Naive thymus-derived CD8-positive, alpha-beta T cell (primary cell): ENCODE data around the gene PBRM1. TPM values are rescaled to one million over a fixed set of nuclear protein-coding genes. Genes with fewer than 3 reads are reported as not detected.

Experiments used
- ATAC-seq, 2 donors: fragments of 150-1000 bp; cut with Tn5 transposase in 1 of 2; sonication (Bioruptor Pico), chemical (Tn5 transposase) in 1 of 2; 1 replicate in 1 of 2; 2 replicates in 1 of 2; pipeline ENCODE4 v1.10.0; 2021; ENCODE audit warnings: mild to moderate bottlenecking in 2 of 2, moderate library complexity in 2 of 2
- POLR2A ChIA-PET: fragments of 350-600 bp; sonication (Branson Sonifier 250); formaldehyde crosslinking; loops from one replicate; lab custom pipeline; 2021; ENCODE audit warnings: antibody characterized with exemption; lab: Charles Lee
- DNase-seq, 10 donors: peaks; one replicate each; pipeline versions ENCODE4 v3.0.0 to v3.0.0-alpha.2; 2020 to 2022
- H3K27ac Mint-ChIP-seq, 10 donors: one replicate each; pipeline ENCODE4 v1.8.0; 2020 to 2022; ENCODE audit warnings: mild to moderate bottlenecking in 10 of 10, mixed read lengths in 10 of 10, moderate library complexity in 4 of 10, inconsistent platforms in 1 of 10
- H3K27me3 Mint-ChIP-seq, 5 donors: one replicate each; pipeline ENCODE4 v1.8.0; 2021 to 2022; ENCODE audit warnings: mixed read lengths in 5 of 5
- H3K36me3 Mint-ChIP-seq, 3 donors: one replicate each; pipeline ENCODE4 v1.8.0; 2020 to 2022; ENCODE audit warnings: mixed read lengths in 3 of 3, mild to moderate bottlenecking in 2 of 3, inconsistent platforms in 1 of 3
- H3K4me1 Mint-ChIP-seq, 4 donors: one replicate each; pipeline ENCODE4 v1.8.0; 2021 to 2022; ENCODE audit warnings: mixed read lengths in 4 of 4
- H3K4me3 Mint-ChIP-seq, 10 donors: one replicate each; pipeline ENCODE4 v1.8.0; 2020 to 2022; ENCODE audit warnings: mild to moderate bottlenecking in 10 of 10, mixed read lengths in 10 of 10, moderate library complexity in 6 of 10, inconsistent platforms in 1 of 10
- H3K9me3 Mint-ChIP-seq, 9 donors: one replicate each; pipeline ENCODE4 v1.8.0; 2020 to 2022; ENCODE audit warnings: mixed read lengths in 9 of 9, mild to moderate bottlenecking in 3 of 9, inconsistent platforms in 1 of 9, moderate library complexity in 1 of 9
- polyA plus RNA-seq, 3 donors: library from polyadenylated mRNA; unstranded; fragments of 300-500 nt; fragmentation: Illumina TruSeq; gene quantifications; one replicate each; pipeline ENCODE4 v1.2.3, GENCODE V29; 2021
- total RNA-seq, 8 experiments: library from RNA in 2 of 8; stranded (reverse) in 2 of 8; gene quantifications; one replicate each; pipeline ENCODE4 v1.2.3 and lab custom pipeline; 2021 to 2026

PBRM1 gene
- total and polyA plus RNA-seq, 5 experiments from 2014 or later, result 66.0 to 81.4 (median 72.9) TPM

DNA sequence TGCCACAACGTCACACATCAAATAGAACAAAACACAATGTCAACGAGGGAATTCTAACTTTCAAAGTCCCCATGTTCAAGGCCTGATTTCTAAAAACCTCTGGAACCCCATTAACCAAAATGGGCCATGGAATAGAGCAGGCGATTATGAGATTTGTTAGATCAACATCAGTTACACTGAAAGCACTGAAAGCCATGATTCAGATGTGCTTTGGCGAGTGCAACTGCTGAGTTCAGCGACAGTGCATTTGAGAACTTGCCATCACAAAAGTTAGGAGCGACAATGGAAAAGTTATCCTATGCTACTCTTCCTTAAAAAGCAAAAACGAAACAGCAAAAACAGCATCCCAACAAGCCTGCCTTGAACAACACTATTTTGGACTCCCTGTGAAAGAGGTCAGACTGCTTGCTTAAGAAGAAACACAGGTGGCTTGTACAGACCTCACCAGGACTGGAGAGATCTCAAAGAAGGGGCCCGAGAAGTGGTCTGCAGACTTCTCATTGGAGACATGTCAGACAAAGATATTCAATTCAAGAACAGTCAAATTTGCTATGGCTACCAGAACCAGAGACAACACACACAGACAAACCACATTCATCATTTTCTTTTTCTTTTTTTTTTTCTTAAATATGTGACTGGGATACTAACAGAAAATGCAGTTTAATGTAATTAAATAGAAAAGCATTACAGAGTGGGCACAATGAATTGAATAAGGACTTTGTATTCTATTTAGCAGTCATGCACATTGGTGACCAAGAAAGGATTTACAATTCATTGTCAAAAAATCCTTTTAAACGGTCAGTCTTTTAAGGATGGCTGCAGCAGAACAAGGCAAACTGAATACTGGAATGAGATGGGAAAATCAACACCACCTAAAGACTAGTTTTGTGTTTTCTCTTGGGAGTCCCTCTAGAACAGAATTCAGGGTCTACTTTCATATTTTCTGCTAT is 128.4 kb downstream of the PBRM1 start:
- POLR2A ChIA-PET, result no interaction called here
- Mint-ChIP-seq H3K36me3 (peaks cover 0 to 79% (median 15%) of the 10 kb centered on the region in 3 donors), H3K4me1 (peaks cover 0 to 7% (median 3%) of the 10 kb centered on the region in 4 donors), H3K4me3 (no peak overlapping the region), H3K27me3 (no peaks in the 10 kb centered on the region), H3K27ac (peak overlapping the region in 7 of 10 donors; percentile 16 to 65 (median 58)), H3K9me3 (no peaks in the 10 kb centered on the region)
- no peak for DNase-seq
- ATAC-seq, result no peak

DNA sequence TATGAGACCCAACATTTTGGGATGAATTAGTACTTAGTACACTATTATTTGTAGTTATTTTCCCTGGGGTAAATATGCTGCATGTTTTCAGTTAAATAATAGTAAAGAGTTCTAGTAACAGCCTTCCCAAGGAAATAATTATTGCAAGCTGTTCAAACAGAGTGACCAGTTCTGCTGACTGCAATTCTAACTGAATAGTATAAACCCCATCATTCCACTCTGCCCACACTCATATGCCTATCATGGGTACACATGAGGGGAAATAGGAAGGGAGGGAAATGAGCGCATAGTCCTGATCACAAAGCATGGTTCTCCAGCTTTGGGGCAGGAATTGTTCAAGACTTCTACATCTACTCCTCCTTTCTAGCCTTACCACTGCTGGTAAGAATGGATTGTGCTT is 130.7 kb downstream of the PBRM1 start:
- H3K27ac Mint-ChIP-seq, result peak overlapping the region in 2 of 10 donors; percentile 36 to 57
- POLR2A ChIA-PET, result no interaction called here
- H3K27me3 Mint-ChIP-seq, result no peaks in the 10 kb centered on the region
- H3K4me1 Mint-ChIP-seq, result peaks cover 0 to 6% (median 3%) of the 10 kb centered on the region in 4 donors
- H3K36me3 Mint-ChIP-seq, result peaks cover 0 to 75% (median 11%) of the 10 kb centered on the region in 3 donors
- no peak overlapping the region for H3K4me3 Mint-ChIP-seq
- DNase-seq, result no peak
- ATAC-seq, result no peak
- H3K9me3 Mint-ChIP-seq, result no peaks in the 10 kb centered on the region

DNA sequence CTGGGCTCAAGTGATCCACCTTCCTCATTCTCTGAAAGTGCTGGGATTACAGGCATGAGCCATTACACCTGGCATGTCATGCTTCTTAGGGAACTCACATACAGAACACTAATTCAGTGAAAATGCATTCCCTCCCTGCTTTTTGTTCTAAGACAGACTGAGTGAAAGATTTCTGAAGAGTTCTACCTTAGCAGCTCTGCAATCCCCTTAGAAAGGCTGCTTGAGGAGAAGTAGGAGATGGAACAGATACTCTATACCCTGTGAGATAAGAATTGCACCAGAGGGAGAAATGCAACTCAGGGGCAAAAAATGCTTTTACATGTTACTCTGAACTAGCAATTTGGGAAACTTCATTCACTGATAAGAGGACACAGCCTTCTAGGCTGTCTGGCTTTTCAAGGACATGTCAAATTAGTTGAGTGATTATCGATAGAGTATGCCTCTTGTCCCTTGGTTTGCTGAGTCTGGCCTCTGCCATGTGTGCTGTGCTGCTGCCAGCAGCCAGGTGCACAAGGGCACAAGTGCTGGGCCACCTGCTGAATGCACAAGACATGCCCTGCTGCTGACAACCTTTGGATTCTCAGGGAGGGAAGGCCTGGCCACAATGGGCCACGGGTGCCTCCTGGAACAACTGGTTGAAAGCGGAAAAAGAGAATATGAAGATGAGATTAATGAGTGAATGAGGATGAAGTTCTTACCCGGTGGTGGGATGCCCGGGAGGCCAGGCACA is 131.5 kb downstream of the PBRM1 start:
- ATAC-seq (no peak), DNase-seq (no peak)
- Mint-ChIP-seq H3K27ac (peak overlapping the region in 5 of 10 donors; percentile 29 to 83 (median 72)), H3K9me3 (no peaks in the 10 kb centered on the region), H3K4me3 (no peak overlapping the region), H3K36me3 (peaks cover 0 to 74% (median 8%) of the 10 kb centered on the region in 3 donors), H3K27me3 (no peaks in the 10 kb centered on the region), H3K4me1 (peaks cover 0 to 2% (median under 1%) of the 10 kb centered on the region in 4 donors)
- POLR2A ChIA-PET, result interaction anchor here (0.7 kb wide), 1 partner anchor 493 kb away, joined by 4 read pairs; no protein-coding TSS in a partner anchor

DNA sequence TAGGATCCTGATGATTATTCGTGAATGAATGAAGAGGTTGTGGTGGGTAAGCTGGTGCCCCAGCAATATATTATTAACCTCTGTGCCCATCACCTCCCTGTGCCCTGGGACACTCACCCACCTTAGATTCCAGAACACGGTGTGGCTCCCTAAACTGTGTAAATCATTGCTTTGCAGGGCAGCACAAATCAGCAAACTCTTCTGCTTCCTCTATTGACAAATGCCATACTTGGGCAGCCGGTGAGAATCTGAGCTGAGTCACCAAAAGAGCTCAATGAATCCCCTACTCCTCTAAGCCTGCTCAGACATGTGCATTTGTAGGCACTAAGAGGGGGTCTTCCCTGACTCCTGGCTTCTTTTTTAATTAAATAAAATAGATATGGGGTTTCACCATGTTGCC is 133.6 kb downstream of the PBRM1 start:
- peaks cover 0 to 2% (median 0%) of the 10 kb centered on the region in 4 donors for H3K4me1 Mint-ChIP-seq
- peaks cover 0 to 78% (median 4%) of the 10 kb centered on the region in 3 donors for H3K36me3 Mint-ChIP-seq
- ATAC-seq (no peak), DNase-seq (no peak)
- POLR2A ChIA-PET, result no interaction called here
- H3K9me3 Mint-ChIP-seq, result no peaks in the 10 kb centered on the region
- peak overlapping the region in 5 of 10 donors; percentile 6 to 73 (median 41) for H3K27ac Mint-ChIP-seq
- no peak overlapping the region for H3K4me3 Mint-ChIP-seq
- H3K27me3 Mint-ChIP-seq, result no peaks in the 10 kb centered on the region

DNA sequence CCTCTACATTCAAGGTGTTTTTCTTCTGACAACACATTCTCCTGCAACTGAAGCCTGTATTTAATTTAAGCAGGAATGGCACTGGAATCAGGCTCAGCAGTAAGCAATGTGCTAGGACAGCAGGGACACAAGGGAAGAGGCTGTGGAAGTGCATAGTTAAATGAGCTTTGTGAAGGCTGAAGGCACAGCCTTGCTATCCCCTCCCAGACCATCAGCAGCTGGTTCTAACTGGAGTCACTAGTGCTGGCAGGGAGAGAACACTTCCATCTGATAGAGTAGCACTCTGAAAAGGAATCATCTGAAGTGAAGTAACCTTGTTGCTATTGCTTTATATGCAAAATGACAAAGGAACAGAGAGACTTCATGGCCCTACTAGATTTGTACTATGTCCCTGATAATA is 134.6 kb downstream of the PBRM1 start:
- Mint-ChIP-seq H3K36me3 (peaks cover 0 to 80% (median 4%) of the 10 kb centered on the region in 3 donors), H3K9me3 (no peaks in the 10 kb centered on the region), H3K4me3 (no peak overlapping the region), H3K4me1 (peaks cover 0 to 2% (median 0%) of the 10 kb centered on the region in 4 donors), H3K27ac (peak overlapping the region in 4 of 10 donors; percentile 18 to 46 (median 30)), H3K27me3 (no peaks in the 10 kb centered on the region)
- POLR2A ChIA-PET, result no interaction called here
- no peak for ATAC-seq
- no peak for DNase-seq

DNA sequence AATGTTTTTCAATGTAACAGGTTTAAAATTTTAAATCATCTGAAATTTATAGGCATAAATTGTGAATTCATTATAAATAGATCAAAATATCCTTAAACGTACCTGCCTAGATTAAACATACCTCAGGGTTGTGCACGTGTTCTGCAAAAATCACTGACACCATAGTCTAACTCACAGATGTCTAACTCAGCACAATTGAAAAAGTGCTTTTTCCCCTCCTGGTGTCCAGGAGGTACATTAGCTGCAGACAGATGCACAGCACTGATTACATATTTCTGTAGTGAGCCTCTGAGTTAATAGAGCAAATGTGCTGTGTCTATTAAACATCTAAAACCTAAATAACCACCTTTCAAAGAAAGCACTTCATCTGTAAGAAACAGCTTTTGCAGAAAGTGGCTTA is 138.6 kb downstream of the PBRM1 start:
- Mint-ChIP-seq H3K27me3 (no peaks in the 10 kb centered on the region), H3K4me3 (no peak overlapping the region), H3K36me3 (peaks cover 0 to 70% (median 4%) of the 10 kb centered on the region in 3 donors), H3K27ac (peak overlapping the region in 1 of 10 donors; percentile 60), H3K4me1 (peaks cover 0 to 2% (median 0%) of the 10 kb centered on the region in 4 donors), H3K9me3 (no peaks in the 10 kb centered on the region)
- DNase-seq, result no peak
- POLR2A ChIA-PET, result no interaction called here
- ATAC-seq, result no peak

DNA sequence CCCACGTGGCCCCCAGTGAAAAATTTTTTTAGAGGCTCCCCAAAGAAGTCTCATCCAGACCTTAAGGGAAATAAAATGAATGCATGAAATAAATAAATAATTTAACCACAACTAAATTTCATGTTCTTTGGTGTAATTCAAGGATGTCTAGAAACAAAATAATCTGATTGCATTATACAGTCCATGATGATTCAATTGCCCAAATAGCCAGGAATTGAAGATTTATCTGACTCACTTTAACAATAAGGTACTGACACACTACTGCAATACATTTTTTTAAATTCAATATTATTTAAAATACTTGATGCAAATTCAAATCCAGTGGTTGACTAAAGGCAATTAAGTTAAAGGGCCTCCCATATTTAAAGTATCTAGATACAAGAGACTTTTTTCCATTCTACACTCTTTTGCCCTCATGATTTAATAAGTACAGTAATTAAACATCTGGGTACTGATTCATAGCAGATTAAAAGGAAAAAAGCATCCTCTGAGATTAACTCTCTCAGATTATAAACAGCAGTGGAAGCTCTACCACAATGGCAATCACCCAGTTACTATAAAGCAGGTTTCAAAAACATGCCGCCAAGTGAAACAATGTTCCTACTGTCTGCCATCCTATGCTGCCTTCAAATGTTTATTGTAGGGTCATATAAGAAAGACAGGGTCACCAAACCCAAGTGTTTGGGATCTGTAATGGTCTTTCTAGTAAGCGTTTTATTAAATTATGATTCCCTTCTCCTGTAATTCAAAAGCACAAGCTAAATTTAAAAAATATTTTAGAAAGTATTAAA is 139.4 kb downstream of the PBRM1 start:
- peaks cover 0 to 7% (median 3%) of the 10 kb centered on the region in 4 donors for H3K4me1 Mint-ChIP-seq
- DNase-seq (no peak), ATAC-seq (no peak)
- H3K9me3 Mint-ChIP-seq, result no peaks in the 10 kb centered on the region
- no peaks in the 10 kb centered on the region for H3K27me3 Mint-ChIP-seq
- no peak overlapping the region for H3K4me3 Mint-ChIP-seq
- POLR2A ChIA-PET, result no interaction called here
- H3K36me3 Mint-ChIP-seq, result peaks cover 0 to 71% (median 4%) of the 10 kb centered on the region in 3 donors
- H3K27ac Mint-ChIP-seq, result peak overlapping the region in 3 of 10 donors; percentile 49 to 64 (median 55)

DNA sequence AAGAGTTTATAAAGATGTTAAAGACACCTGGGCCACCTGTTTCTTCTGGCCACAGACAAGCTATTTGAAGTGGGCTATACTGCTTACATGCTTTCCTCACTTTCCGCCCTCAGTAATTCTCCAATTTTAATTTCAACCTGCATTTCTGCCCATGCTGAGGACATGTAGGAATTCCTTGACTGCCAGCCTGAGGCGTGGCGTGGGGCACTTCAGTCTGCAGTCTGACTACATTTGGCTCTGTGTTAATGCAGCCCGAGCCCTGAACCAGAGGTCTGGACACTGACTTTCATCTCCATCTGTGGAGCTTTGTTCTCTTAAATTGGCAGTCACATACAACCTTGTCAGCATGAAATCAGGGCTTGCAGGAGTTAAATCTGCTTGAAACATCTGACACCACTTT is 140.8 kb downstream of the PBRM1 start:
- H3K9me3 Mint-ChIP-seq, result no peaks in the 10 kb centered on the region
- no peak for DNase-seq
- H3K4me3 Mint-ChIP-seq, result no peak overlapping the region
- peak overlapping the region in 8 of 10 donors; percentile 20 to 90 (median 58) for H3K27ac Mint-ChIP-seq
- no peaks in the 10 kb centered on the region for H3K27me3 Mint-ChIP-seq
- POLR2A ChIA-PET, result no interaction called here
- H3K4me1 Mint-ChIP-seq, result peaks cover 2 to 14% (median 8%) of the 10 kb centered on the region in 4 donors
- no peak for ATAC-seq
- H3K36me3 Mint-ChIP-seq, result peaks cover 0 to 68% (median 4%) of the 10 kb centered on the region in 3 donors

DNA sequence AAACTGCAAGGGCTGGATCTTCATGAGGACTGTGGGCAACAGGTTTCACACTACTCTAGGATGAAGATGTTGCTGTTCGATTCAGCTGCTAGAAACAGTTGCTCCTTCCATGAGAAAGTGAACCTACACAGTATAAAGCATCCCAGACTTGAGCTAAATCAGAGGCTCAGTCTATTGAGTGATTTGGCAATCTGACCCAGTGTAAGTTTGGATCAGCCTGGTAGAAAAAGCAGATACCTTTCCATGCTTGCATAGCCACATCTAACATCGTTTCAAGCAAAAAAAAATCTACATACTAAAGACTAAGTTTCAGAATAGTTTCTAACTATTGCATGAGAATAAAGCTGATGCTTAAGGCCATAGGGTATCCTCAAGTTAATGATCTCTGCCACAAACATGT is 144.7 kb downstream of the PBRM1 start:
- peak overlapping the region in 4 of 10 donors; percentile 4 to 55 (median 41) for H3K27ac Mint-ChIP-seq
- H3K36me3 Mint-ChIP-seq, result peaks cover 0 to 40% (median 3%) of the 10 kb centered on the region in 3 donors
- no peak overlapping the region for H3K4me3 Mint-ChIP-seq
- DNase-seq (no peak), ATAC-seq (no peak)
- peaks cover 24 to 46% (median 42%) of the 10 kb centered on the region in 4 donors for H3K4me1 Mint-ChIP-seq
- no peaks in the 10 kb centered on the region for H3K9me3 Mint-ChIP-seq
- POLR2A ChIA-PET, result no interaction called here
- H3K27me3 Mint-ChIP-seq, result no peaks in the 10 kb centered on the region

DNA sequence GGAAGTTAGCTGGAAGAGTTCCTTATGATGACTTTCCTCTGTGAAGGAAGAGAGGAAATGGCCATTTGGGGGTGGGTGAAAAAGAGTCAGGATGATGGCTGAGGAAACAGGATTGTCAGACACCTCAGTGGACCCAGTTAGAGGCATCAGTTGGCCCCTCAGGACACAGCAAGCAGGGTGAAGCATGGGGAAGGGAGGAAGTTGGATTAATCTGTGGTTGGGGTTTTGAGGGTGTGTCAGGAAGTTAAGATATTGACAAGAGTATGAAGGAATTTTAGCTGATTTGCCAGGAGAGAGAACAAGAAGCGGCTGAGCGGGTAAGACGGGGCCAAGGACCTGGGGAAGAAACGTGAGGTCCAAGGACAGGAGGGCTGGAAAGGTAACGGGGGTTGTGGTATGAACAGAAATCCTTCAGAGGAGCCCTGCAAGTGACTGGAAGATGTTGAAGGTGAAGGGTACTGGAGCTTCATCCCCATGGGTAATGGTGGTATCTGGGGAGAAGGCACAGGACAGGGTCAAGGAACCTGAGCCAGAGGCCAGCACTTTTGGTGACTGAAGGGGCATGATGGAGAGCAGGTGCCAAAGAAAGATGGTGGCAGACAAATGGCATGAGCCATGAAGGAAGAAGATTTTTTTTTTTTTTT is 146.6 kb downstream of the PBRM1 start:
- ATAC-seq (no peak), DNase-seq (no peak)
- POLR2A ChIA-PET, result interaction anchor here (0.7 kb wide), 1 partner anchor 74 kb away, joined by 3 read pairs; no protein-coding TSS in a partner anchor
- H3K27me3 Mint-ChIP-seq, result no peaks in the 10 kb centered on the region
- peak overlapping the region; percentile 24 to 98 (median 84) for H3K27ac Mint-ChIP-seq
- H3K9me3 Mint-ChIP-seq, result no peaks in the 10 kb centered on the region
- peak overlapping the region; percentile 0 to 74 (median 50) for H3K4me3 Mint-ChIP-seq
- peaks cover 31 to 54% (median 52%) of the 10 kb centered on the region in 4 donors for H3K4me1 Mint-ChIP-seq
- H3K36me3 Mint-ChIP-seq, result peaks cover 0 to 24% (median 3%) of the 10 kb centered on the region in 3 donors

DNA sequence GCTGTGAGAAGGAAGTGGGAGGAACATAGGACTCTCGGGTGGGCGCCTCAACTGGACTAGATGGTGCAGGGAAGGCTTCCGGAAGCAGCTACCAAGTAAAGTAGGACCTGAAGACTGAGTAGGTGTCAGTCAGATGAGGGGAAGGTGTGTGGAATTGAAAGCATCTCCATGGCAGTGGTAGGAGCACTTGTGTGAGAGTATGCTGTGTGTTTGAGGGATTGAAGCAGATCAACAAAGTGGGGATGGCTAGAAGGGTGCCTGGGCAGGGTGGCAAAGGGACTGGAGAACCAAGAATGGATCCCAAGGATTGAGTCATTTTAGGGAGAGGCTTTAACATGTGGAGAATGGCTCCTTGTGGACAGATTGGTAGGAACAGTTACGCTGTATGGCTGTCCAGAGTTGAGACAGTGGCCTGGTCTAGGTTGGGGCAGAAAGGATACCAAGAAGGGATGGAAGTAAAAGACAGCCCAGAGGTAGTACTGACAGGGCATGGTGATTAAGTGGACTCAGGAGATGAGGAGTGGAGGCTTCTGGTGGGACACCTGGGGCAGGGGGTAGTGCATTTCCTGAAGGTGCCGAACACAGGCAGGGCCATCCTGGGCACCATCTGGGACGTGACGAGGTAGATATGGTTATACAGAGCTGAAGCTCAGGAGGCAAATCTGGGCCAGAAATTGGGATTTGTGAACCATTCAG is 147.8 kb downstream of the PBRM1 start:
- Mint-ChIP-seq H3K36me3 (peaks cover 0 to 21% (median 3%) of the 10 kb centered on the region in 3 donors), H3K4me3 (peak overlapping the region; percentile 86 to 100 (median 99)), H3K27ac (peak overlapping the region; percentile 39 to 100 (median 98)), H3K9me3 (no peaks in the 10 kb centered on the region), H3K27me3 (no peaks in the 10 kb centered on the region), H3K4me1 (peaks cover 31 to 54% (median 52%) of the 10 kb centered on the region in 4 donors)
- DNase-seq, result no peak
- ATAC-seq, result no peak
- POLR2A ChIA-PET, result interaction anchor here (0.6 kb wide), 1 partner anchor 129 kb away, joined by 4 read pairs; no protein-coding TSS in a partner anchor
